CD4-positive, alpha-beta T cell treated with Interleukin-4 for 4 hours (primary cell): ENCODE results near the gene MAP4K4.
"Not testable (repeated sequence)": the region's sequence is repeated elsewhere in the genome, so short reads cannot be mapped to it uniquely, and the experiment has no call there.

ENCODE experiments used
- DNase-seq: peaks from one replicate; pipeline ENCODE4 v3.0.0-alpha.2; 2020

The MAP4K4 gene

DNA sequence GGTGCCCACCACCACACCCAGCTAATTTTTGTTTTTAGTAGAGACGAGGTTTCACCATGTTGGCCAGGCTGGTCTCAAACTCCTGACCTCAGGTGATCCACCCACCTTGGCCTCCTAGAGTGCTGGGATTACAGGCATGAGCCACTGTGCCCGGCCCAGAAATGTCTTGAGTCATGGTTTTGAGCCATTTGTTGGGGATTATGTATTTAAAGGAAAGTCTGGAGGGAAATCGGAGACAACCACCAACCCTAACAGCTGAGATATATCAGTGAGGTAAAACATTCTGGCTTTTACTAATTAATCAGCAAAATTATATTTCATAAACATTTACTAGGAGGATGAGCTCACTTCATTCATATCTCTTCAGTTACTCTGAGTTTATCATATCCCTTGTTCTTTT lies 72.2 kb downstream of the MAP4K4 start:
- DNase-seq: not testable (repeated sequence)

- peak; percentile 31 for DNase-seq
Observed at GRCh38 chr2:101770726-101771125, 73.2 kb downstream of the MAP4K4 start.

DNA sequence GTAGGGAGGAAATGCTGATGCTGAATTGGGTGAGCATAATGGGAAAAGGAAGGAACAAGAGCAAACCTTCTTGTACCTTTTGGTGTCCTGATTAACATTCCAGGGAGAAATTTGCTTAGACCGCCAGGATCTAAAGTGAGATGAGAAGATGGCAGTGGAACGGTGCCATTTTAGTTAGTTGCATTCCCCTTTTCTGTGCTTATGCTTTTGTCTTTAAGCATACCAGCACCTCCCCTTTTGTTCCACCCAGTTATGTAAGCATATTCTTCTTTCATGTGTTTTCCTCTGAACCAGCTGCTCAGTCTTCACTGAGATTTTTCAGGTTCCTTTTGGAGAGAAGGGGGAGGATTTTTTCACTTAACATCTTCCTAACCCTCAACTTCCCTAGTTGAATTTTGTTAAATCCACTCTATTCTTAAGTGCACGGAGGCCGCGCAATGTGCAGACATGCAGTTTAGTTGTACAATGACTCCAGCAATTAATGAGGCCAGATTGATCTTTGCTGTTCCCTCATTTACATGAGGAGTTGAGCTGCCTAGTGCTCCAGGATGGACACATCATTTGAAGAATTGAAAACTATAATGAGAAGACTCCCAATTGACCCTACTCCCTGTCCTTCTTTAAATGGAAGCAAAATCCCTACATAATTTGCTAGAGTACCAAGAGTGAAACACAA lies 73.9 kb downstream of the MAP4K4 start:
- DNase-seq: no peak

GRCh38 chr2:101771910-101772321 lies 74.4 kb downstream of the MAP4K4 start:
- DNase-seq: no peak

- DNase-seq: no peak
Observed at GRCh38 chr2:101773137-101773536, 75.6 kb downstream of the MAP4K4 start.

DNA sequence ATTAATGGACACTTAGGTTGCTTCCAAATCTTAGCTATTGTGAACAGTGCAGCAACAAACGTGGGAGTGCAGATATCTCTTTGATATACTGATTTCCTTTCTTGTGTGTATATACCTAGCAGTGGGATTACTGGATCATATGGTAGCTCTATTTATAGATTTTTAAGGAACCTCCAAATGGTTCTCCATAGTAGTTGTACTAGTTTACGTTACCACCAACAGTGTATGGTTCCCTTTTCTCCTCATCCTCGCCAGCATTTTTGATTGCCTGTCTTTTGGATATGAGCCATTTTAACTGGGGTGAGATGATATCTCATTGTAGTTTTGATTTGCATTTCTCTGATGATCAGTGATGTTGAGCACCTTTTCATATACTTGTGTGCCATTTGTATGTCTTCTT lies 76.5 kb downstream of the MAP4K4 start:
- DNase-seq: not testable (repeated sequence)

DNA sequence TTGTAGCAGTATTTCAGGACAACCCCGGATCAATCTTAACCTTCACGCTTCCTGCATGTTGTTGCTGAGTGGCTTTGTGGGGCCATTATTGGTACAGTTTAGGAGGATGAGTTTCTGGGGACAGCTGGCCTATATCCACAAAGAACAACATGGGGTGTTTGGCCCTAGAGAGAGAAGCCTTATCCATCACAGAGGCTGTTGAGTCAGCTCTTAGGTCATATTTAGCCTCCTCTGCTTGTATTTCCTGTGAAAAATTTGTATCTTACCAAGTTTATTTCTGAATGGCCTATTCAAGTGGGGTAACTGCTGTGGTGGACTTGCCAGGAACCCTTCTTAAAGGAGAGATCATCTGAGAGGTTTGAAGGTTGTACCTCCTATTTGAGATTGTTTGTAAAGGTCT lies 77.6 kb downstream of the MAP4K4 start:
- no peak for DNase-seq

DNA sequence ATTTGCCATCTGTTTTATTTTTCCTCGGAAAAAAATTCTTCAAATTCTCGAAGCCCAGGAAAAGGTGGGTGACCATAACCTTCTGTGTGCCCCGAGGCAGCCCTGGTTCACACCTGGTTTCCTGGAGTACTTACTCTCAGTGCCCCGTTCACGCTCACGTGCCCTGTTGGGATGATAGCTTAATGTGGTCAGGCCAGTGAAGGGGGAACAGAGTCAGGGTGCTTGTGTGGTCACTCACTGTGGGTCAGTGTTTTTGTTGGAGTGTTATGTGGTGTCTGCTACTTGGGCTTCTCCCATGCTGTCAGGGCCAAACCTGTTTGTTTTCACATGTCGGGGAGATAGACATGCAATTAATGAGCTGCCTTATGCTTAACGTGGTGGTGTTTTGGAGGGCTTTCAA lies 78.1 kb downstream of the MAP4K4 start:
- DNase-seq: no peak

GRCh38 chr2:101776172-101777043 lies 78.9 kb downstream of the MAP4K4 start:
- DNase-seq: no peak

DNA sequence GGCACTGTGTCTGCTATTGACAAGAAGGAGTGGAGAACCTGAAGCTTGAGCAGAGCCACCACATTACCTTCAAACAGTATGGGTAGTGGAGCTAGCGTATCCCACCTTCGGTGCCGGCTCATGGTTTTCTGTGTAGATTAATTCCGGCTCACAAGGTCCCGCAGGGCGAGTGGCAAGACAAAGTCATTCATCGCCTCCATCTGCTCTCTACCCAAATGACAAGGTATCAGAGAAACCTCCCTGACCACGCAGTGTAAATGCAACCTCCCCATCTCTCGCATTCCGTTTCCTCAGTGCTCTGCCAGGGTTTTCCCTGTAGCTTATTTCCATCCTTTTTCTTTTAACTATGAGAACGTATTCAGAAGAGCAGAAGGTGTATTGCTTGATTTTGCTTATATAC lies 79.8 kb downstream of the MAP4K4 start:
- DNase-seq: no peak

- DNase-seq: no peak
Observed at GRCh38 chr2:101778102-101778501, 80.6 kb downstream of the MAP4K4 start.

DNA sequence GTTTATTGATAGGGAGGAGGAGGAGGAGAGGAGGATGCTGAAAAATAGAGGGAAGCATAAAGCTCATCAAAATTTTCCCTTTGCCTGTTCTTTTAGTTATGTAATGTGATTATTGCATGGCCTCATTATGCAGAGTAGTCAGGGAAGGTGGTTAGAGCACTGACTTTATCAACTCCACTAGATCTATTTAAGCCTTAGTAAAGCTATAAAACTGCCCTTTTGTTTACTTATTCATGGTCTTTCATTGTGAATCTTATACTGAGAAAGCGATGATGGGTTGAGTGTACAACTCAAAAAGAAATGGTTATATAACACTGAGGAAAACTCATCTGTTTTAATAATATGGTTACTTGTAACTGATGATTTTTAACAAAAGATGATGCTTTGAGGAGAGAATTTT lies 81.7 kb downstream of the MAP4K4 start:
- DNase-seq: no peak

DNA sequence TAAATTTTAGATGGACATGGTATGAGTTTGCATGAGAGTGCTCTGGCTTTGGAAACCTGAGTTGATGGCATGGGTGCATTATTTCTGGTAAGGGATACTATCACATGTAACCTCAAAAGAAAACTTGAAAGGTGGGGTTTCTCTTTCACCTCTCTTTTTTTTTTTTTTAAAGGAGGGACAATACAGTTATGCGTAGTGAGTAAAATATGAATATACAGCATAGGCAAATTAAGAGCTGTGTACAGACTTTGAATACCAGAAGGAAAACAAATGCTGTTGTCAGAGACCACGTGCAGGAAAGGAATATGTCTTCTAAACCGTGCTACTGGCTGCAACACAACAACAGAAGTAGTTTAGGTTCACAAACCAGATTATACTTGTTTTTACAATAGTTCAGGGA lies 82.1 kb downstream of the MAP4K4 start:
- DNase-seq: no peak

DNA sequence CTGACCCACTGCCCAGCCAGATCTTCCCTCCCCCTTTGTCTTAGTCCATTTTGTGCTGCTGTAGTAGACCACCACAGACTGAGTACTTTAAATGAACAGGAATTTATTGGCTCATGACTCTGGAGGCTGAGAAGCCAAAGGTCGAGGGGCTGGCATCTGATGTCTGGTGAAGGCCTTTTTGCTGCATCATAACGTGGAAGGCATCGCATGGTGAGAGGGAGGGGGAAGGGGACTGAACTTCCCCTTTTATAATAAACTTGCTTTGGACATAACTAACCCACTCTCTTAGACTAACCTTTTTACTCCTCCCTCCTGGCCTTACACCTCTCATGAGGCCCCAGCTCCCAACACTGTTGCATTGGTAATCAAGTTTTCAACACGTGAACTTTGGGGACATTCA lies 83.8 kb downstream of the MAP4K4 start:
- DNase-seq: no peak

DNA sequence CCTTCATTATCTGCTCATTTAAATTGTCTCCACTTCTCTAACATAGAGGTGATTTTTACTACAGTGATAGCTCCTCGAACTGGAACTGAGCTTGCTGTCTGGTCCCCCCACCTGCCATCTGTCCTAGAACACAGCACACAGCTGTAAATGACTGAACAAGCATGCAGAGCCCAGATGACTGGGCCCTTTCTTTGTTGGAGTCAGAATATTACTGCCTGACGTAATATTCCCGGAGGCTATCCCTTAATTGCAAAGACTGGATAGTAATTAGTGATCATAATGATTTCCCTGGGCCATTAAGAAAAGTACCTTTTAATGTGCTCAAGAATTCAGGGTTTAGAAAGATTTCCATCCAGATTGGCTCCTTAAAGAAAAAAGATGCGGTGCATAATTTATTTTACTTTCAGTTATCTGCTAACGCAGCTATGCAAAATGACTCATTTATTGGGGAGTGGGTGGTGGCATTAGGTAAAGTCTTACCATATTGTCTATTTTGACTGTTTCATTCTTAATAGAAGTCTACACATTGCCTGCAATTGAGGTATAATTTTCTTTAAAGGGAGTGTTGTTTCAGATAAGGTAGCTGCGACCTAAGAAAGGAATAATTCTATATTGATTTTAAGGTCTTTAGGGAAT lies 84.4 kb downstream of the MAP4K4 start:
- DNase-seq: no peak

DNA sequence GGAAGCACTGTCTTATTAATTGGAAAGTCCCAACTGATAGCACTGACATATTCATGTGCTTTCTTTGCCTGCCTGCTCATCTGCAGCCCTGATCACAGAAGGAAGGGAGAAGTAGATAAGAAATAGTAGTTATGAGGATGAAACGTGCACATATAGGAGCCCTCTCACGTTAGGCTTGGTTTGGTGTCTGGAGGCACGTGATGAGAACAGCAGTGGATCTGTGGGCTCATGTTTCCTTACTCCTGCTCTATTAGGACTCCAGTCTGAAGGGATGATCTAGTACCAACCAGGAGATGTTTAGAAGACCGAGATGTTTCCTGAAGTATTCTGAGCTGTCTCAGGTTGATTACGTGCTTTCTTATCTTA lies 84.9 kb downstream of the MAP4K4 start:
- DNase-seq: no peak

DNA sequence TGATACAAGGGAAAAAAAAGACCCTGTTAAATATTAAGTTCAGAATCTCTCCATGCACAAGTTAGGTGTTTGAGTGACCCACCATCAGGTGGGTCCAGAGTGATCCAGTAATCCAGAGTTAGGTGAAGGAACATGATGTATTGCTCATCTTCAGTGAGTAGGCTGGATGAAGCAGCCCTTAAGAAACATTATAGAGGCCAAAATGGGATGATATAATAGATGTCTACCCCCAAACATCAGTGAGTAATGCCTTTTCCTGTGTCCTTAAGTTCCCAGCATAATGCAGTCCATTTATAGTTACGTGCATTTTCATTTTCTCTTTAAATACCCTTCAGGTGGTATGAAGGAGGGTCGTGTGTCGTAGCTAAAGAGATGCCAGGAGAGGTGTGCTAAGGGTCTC lies 89.6 kb downstream of the MAP4K4 start:
- DNase-seq: no peak

- no peak for DNase-seq
Observed at GRCh38 chr2:101788565-101788964, 91.1 kb downstream of the MAP4K4 start.

- DNase-seq: no peak
Observed at GRCh38 chr2:101788995-101789970, 91.8 kb downstream of the MAP4K4 start.

GRCh38 chr2:101790416-101790815 lies 92.9 kb downstream of the MAP4K4 start:
- DNase-seq: no peak

GRCh38 chr2:101790857-101791256 lies 93.3 kb downstream of the MAP4K4 start:
- no peak for DNase-seq

DNA sequence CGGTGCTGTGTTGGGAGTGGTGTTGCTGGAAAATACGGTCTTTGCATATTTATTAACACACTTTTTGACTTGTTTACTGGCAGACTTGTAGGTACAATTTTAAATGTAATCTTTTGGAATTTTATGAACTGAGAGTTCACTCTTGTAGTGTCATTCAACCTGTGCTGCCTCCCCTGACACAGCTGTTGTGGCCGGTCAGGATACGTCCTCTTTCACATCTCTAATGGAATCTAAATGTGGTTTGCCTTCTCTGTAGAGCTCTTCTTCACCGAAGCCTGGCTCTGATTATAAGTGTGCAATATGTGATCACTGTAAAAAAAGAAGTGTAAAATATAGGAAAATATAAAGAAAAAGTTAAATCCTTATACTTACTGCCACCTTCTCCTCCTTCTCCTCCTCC lies 94.7 kb downstream of the MAP4K4 start:
- no peak for DNase-seq
